Heart left ventricle (tissue), 13 donors: ENCODE results near the gene SKIC8.

Experiments used
- POLR2A ChIP-seq, 2 donors: fragments of 450-650 bp; IDR thresholded peaks; one replicate each; pipeline ENCODE4 v1.6.1; 2017; ENCODE audit warnings: antibody characterized with exemption in 2 of 2, mild to moderate bottlenecking in 2 of 2, moderate library complexity in 2 of 2
- TF ChIP-seq, protein P1 (sequence below), 12 donors: fragments of 200-600 bp; sonication (generic) in 4 of 12; IDR thresholded peaks; one replicate each; pipeline versions ENCODE4 v1.5.0 to v1.8.0; 2018 to 2022; ENCODE audit warnings: antibody characterized with exemption in 12 of 12, mild to moderate bottlenecking in 5 of 12
- donor health status: ischemic (EF 13 %, LVEDD 7.1; RV severe dilation, severe dysfunction).
- donor health status: DM: no; HTN: yes; CAD: no.
- donor health status: DM: no; HTN: no; CAD: no.
- donor health status: ischemic (EF 25% LVEDD 6.9; RV normal size, moderate dysfunction).
- donor health status: ischemic (EF 25% LVEDD 5.7; RV mildly dilated, moderate dysfunction).
- donor health status: ischemic (EF 35%, LVEDD 5.7; RV mildly dilated, moderate dysfunction).
- donor health status: nonischemic (EF 11% LVEDD 7.7; RV severe dilation, severe dysfunction).
- donor health status: DM: yes; HTN: yes; CAD: no.
- donor health status: PGD.
- donor health status: ischemic (EF 29% LVEDD 5.4; RV normal size, mild dysfunction).
- donor health status: nonischemic (EF 23%, LVEDD 6.1; RV moderate dilation, normal function).

DNA sequence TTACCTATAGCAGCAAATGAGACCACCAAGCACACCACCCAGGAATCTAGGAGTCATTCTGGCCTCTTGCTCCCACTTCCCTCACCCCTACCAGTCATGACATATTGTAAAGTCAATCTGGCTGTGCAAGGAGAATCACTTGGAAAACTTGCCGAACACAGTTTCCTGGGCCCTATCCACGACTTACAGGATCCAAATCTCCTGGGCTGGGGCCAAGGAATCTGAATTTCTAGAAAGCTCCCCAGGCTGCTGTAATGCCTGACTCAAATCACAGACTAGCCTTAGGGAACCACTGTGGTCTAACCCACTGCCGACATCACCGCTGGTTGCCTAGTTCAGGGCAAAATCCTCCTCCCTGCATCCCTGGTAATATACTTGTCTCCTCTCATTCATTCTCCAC lies 36.6 kb upstream of the SKIC8 start:
- TF ChIP-seq, protein P1, sequence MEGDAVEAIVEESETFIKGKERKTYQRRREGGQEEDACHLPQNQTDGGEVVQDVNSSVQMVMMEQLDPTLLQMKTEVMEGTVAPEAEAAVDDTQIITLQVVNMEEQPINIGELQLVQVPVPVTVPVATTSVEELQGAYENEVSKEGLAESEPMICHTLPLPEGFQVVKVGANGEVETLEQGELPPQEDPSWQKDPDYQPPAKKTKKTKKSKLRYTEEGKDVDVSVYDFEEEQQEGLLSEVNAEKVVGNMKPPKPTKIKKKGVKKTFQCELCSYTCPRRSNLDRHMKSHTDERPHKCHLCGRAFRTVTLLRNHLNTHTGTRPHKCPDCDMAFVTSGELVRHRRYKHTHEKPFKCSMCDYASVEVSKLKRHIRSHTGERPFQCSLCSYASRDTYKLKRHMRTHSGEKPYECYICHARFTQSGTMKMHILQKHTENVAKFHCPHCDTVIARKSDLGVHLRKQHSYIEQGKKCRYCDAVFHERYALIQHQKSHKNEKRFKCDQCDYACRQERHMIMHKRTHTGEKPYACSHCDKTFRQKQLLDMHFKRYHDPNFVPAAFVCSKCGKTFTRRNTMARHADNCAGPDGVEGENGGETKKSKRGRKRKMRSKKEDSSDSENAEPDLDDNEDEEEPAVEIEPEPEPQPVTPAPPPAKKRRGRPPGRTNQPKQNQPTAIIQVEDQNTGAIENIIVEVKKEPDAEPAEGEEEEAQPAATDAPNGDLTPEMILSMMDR (IDR thresholded peaks at IDR 0.05) = no peak
- no peak for TF ChIP-seq POLR2A (IDR thresholded peaks at IDR 0.05)
